Measurements from ENCODE around the gene EPS8L2.
A peak's percentile ranks its signal among the peaks of the same experiment; 100 is the strongest.

The EPS8L2 gene

GRCh38 chr11:704781-705645, 1.0 kb upstream of the EPS8L2 start:
- no peak for DNase-seq (ENCODE audit: low read depth in 3 of 3)

GRCh38 chr11:706439-706956, 467 bp downstream of the EPS8L2 start:
- no peak for DNase-seq (ENCODE audit: low read depth in 3 of 3)

GRCh38 chr11:706957-707816, 1.2 kb downstream of the EPS8L2 start:
- DNase-seq (ENCODE audit: low read depth in 3 of 3) = no peak

GRCh38 chr11:707817-708420, 1.9 kb downstream of the EPS8L2 start:
- no peak for DNase-seq (ENCODE audit: low read depth in 3 of 3)

- no peak for DNase-seq (ENCODE audit: low read depth in 3 of 3)
These were observed 2.5 kb downstream of the EPS8L2 start for GRCh38 chr11:708511-708910.

- DNase-seq (ENCODE audit: low read depth in 3 of 3) = no peak
These were observed 3.3 kb downstream of the EPS8L2 start for GRCh38 chr11:709109-709997.

GRCh38 chr11:714436-714835, 8.4 kb downstream of the EPS8L2 start:
- no peak for DNase-seq (ENCODE audit: low read depth in 3 of 3)

GRCh38 chr11:719214-720016, 13.4 kb downstream of the EPS8L2 start:
- no peak for DNase-seq (ENCODE audit: low read depth in 3 of 3)

- DNase-seq (ENCODE audit: low read depth in 3 of 3) = no peak
These were observed 14.1 kb downstream of the EPS8L2 start for GRCh38 chr11:720017-720641.

- DNase-seq (ENCODE audit: low read depth in 3 of 3) = peak in 1 of 3 experiments; percentile 54
These were observed 14.7 kb downstream of the EPS8L2 start for GRCh38 chr11:720642-721246.

GRCh38 chr11:721247-721740, 15.3 kb downstream of the EPS8L2 start:
- DNase-seq (ENCODE audit: low read depth in 3 of 3) = no peak

- DNase-seq (ENCODE audit: low read depth in 3 of 3) = peak in 1 of 3 experiments; percentile 20
These were observed 15.8 kb downstream of the EPS8L2 start for GRCh38 chr11:721741-722345.

GRCh38 chr11:722346-722811, 16.3 kb downstream of the EPS8L2 start:
- DNase-seq (ENCODE audit: low read depth in 3 of 3) = no peak

- DNase-seq (ENCODE audit: low read depth in 3 of 3) = no peak
These were observed 17.3 kb downstream of the EPS8L2 start for GRCh38 chr11:723120-723883.

- DNase-seq (ENCODE audit: low read depth in 3 of 3) = no peak
These were observed 18.2 kb downstream of the EPS8L2 start for GRCh38 chr11:724049-724777.

- DNase-seq (ENCODE audit: low read depth in 3 of 3) = no peak
These were observed 18.9 kb downstream of the EPS8L2 start for GRCh38 chr11:724778-725386.
